NCI-H1930 (cell line): Measurements from ENCODE around the gene C19orf38.
"Not testable (repeated sequence)": the region's sequence is repeated elsewhere in the genome, so short reads cannot be mapped to it uniquely, and the experiment has no call there.

Experiments used
- DNase-seq, 2 experiments: peaks; one replicate each; lab custom pipeline; 2025; lab: John Stamatoyannopoulos, UW

The C19orf38 gene

DNA sequence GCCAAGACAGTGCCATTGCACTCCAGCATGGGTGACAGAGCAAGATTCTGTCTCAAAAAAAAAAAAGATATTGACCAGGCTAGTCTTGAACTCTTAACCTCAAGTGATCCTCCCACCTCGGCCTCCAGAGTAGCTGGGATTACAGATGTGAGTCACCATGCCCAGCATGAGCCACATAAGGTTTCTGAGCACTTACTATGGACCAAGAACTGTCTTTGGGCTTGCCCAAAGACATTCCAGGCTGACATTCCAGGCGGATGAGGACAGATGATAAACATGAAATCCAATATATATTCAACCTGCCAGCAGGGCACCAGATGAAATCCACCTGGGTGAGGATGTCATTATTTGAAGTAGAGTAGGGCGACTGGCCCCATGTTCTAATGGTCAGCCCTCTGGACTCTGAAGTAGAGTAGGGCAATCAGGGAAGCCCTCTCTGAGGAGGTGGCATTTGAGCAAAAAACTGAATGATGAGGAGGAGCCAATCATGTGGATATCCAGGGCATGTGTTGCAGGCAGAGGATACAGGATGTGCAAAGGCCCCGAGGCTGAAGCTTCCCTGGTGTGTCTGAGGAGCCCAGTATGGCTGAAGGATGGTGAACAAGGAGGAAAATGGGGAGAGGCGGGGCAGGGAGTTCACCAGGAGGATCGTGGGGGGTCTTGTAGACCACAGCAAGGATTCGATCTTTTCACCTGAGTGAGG lies 4.0 kb downstream of the C19orf38 start:
- no peak for DNase-seq

DNA sequence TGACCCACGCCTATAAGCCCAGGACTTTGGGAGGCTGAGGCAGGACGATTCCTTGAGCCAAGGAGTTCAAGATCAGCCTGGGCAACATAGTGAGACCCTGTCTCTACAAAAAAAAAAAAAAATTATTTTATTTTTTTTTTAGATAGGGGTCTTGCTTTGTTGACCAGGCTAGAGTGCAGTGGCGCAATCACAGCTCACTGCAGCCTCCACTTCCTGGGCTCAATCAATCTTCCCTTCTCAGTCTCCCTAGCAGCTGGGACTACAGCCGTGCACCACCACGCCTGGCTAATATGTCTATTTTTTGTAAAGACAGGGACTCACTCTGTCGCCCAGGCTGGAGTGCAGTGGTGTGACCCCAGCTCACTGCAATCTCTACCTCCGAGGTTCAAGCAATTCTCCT lies 4.7 kb downstream of the C19orf38 start:
- DNase-seq: no peak

DNA sequence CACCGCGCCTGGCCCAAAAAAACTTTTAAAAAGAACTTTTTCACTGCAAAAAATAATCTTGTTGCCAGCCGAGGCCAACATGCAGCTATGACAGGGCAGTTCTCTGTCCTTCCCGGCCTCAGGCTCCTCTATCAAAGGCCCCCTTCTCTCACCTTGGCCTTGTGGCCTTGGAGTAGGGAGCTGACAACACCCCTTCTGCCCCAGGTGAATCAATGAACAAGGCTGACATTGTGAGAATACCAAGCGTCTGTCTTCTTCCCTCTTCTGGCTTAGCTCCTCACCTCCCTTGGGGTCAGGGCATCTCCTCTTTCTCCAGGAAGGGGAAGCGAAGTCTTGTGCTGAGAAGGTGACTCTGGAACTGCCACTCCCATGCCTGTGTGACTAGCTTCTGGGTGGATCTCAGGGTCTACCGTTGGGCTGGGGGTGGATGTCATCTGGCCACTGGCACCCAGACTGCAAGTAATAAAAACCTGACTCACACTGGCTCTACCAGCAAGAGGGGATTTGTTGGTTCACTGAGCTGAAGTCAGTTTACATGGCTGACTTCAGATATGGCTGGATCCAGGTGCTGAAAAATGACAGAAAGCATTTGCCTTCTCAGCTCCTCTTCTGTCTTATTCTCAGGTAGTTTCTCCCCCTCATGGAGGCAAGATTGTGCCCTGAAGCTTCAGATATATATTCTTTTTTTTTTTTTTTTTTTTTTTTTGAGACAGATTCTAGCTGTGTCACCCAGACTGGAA lies 6.3 kb downstream of the C19orf38 start:
- DNase-seq: no peak

DNA sequence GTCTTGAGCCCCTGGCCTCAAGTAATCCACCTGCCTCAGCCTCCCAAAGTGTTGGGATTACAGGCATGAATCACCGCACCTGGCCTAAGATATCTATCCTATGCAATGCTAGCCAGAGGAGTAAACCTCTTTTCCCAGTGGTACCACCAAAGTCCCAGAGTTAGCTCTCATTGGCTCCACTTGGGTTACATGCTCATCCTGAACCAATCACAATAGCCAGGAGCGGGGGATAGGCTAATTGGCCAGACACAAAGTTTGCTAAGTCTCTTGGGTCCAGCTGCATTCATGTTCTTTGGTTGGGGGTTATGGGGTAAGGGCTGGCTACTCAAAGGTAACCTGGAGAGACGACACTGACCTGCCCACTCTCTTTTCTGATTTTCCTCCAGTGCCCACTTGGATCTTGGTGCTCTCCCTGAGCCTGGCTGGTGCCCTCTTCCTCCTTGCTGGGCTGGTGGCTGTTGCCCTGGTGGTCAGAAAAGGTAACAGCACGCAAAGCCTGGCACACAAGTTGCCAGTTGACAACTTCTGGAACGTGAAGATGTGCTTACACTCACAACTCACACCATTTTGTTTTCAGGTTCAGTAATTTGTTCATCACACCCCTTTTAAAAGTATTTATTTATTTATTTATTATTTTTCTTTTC lies 7.8 kb downstream of the C19orf38 start:
- DNase-seq: no peak

DNA sequence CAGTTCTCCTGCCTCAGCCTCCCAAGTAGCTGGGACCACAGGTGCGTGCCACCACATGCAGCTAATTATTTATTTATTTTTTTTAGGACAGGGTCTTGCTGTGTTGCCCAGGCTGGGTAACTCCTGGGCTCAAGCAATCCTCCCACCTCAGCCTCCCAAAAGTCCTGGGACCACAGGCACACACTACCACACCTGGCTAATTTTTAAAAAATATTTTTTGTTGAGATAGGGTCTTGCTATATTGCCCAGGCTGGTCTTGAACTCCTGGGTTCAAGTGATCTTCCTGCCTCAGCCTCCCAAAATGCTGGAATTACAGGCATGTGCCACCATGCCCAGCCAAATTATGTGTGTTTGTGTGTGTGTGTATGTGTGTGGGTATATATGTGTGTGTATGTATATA lies 8.7 kb downstream of the C19orf38 start:
- not testable (repeated sequence) for DNase-seq

DNA sequence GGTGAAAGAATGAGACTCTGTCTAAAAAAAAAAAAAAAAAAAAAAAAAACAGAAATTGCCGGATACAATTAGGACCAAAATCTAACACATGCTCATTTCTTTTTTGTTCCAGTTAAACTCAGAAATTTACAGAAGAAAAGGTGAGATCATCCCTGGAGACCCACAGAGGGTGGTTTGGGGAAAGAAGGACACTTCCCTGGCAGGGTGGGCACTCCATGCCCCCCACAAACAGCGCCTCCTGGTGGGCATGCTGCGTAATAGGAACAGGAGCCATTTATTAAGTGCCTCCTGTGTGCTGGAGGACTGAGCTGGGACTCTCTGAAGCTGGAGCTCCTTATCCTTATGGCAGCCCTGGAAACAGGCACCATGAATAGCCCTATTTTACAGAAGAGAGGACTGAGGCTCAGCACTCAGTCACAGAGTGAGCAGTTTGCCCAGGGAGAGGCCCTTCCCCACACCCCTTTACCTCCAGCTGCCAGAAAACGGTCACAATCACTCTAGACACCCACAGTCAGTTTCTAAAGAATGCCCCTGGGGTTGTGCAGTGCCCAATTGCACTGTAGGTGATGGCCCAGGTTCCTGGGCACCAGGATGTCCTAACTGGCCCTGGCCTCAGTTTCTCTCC lies 10.1 kb downstream of the C19orf38 start:
- peak in 1 of 2 experiments; percentile 23 for DNase-seq

DNA sequence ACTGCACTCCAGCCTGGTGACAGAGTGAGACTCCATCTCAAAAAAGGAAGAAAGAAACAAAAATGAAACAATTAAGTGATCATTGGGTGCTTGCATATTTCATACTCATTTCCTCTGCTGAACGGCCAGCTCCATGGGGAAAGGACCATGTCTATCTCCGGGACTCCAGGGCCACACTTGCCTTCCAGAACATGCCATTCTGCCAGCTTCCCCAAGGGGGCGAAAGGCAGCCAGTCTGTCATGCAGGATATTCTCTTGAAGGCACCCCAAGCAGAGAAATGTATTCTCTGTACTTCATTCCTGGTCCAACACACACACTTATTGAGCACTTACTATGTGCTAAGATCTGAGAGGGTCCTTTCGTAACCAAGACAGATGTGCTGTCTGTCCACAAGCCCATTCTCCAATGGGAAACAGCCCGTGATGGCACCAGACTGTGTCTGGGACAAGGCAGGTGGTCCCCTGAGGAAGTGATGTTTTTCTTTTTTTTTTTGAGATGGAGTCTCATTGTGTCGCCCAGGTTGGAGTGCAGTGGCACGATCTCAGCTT lies 13.0 kb downstream of the C19orf38 start:
- DNase-seq: no peak

DNA sequence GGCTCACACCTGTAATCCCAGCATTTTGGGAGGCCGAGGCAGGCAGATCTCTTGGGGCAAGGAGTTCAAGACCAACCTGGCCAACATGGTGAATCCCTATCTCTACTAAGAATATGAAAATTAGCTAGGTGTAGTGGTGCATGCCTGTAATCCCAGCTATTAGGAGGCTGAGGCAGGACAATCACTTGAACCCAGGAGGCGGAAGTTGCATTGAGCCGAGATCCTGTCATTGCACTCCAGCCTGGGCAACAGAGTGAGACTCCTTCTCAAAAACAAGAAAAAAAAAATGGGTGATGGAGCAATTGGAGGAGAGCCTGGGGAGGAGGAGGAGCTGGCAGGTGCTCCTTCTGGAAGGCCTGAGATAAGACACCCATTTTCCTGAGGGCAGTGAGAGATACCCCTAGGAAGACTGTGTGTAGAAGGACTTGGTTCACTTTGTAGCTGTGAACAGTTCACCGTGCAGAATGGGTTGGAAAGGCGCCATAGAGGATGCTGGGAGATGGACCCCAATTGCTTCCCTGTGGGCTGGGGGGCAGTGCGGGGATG lies 14.4 kb downstream of the C19orf38 start:
- DNase-seq: no peak

DNA sequence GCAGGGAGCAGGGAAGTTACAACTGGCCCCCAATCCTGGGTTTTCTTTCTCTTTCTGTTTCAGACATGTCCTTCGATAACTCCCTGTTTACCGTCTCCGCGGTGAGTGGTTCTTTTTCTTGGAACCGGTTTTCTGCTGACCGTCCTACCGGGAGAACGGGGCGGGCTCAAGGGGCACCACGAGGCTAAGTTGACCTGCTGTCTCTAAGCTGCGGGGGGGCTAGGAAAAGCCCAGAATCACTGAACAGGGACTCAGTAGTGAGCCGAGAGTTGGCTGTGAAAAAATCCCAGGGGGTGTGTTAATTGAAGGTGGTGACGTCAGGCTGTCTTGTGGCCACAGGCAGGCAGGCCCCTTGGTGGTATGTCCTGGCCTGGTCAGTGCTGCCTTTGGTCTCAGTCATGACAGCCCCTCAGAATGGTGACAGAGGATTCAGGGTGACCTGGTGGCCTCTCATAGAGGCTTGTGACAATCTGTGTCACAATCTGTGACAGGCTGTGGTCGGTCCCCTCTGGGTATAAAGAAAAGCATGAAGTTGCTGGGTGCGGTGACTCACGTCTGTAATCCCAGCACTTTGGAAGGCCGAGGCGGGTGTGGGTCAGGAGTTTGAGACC lies 15.0 kb downstream of the C19orf38 start:
- no peak for DNase-seq

DNA sequence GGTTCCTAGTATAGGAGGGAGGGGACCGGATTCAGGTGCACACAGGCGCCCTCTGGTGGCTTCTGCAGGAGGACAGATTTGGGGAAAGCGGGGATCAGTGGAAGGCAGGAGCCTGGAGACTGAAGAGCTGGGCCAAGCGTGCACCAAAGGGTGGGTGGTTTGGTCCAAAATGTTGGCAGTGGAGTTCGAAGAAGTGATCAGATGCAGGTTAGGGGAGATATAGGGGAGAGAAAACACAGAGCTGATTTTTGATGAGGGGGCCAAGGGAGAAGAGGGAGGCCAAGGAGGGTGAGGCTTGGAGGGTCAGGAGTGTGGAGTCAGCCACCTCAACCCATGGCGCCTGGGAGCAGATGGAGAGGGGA lies 16.3 kb downstream of the C19orf38 start:
- DNase-seq: peak; percentile 41 to 69

DNA sequence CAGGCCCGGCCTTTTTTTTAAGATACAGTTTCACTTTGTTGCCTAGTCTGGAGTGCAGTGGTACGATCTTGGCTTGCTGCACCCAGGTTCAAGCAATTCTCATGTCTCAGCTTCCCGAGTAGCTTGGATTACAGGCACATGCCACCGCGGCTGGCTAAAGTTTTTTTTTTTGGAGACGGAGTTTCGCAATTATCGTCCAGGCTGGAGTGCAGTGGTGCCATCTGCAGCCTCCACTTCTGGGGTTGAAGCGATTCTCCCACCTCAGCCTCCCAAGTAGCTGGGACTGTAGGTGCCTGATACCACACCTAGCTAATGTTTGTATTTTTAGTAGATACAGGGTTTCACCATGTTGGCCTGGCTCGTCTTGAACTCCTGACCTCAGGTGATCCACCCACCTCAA lies 18.3 kb downstream of the C19orf38 start:
- DNase-seq: no peak

DNA sequence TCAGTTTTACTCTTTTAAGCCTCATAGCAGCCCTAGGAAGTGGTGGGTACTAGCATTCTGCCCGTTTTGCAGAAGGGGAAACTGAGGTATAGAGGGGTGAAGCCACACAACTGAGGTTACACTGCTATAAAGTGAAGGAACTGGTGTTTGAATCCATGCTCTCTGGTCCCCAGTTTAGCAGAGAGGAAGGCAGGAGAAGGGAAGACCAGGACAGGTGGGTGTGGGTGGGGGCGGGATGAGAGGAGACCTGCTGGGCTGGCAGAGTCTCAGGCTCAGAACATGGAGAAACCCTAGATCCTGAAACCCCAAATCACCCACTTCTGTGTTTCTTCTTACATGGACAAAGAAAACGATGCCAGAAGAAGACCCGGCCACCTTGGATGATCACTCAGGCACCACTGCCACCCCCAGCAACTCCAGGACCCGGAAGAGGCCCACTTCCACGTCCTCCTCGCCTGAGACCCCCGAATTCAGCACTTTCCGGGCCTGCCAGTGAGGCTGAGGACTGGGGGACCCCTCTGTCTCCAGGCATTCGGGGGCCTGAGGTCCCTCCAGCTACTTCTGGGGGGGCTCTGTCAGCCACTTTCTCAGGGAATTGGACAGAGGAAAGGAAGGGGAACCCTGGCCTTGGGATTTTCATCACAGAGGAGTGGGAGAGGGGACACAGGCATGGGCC lies 20.8 kb downstream of the C19orf38 start:
- no peak for DNase-seq

DNA sequence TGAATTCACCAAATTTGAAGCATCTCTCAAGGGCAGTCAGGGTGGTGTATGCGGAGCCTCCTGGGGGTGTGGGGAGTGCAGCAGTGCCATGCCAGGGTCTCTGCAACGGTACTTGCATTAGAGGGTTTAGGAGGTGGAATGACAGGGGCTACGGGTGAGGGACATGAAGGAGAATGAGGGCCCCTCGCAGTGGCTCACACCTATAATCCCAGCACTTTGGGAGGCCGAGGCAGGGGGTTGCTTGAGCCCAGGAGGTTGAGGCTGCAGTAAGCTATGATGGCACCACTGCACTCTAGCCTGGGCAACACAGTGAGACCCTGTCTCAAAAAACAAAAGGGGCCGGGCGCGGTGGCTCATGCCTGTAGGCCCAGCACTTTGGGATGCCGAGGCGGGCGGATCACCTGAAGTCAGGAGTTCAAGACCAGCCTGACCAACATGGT lies 21.7 kb downstream of the C19orf38 start:
- not testable (repeated sequence) for DNase-seq

DNA sequence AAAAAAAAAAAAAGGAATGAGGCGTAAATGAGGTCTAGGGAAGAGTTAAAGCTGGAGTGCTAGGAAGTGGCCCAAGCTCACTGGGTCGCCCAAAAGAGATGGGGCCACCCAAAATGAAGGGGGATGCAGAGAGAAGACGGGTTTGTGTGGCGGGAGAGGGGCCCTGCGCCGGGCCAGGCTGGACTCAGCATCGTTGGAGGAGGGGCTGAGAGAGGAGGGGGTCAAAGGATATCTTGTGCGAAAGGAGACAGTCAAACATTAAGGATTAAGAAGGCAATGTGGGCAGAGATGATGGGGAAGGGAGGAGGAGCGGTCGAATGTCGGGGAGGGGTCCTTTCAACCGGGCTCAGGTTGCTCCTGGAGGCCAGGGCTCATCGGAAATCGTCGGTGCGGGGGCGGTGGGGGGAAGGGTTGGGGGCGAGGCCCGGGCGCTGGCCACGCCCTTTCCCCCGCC lies 22.3 kb downstream of the C19orf38 start:
- DNase-seq: no peak

DNA sequence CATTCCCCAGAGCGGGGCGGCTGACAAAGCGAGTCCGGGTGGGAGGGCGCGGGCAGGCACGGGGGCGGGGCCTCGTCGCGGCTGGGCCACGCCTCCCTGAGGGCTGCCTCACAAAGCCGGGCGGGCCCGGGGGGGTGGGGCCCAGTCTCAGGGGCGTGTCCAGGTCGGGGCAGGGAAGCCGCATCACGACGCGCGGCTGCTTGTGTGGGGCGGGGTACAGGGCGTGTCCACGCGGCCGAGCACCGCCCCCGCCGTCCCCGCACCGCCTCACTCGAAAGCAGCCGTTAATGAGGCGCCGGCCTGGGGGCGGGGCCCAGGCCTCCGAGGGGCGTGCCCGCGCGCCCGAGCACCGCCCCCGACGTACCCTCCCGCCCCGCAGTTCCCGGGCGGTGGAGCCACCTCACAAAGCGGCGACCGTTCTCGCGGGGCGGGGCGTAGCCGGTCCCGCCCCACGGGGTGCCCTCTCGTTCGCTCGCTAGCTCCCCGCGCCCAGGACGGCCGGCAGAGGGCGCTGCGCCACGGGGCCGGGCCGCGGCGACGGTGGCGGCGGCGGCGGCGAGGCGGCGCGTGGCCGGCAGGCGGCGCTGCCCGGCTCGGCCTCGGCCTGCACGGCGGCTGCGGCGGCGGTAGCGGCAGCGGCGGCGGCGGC lies 22.9 kb downstream of the C19orf38 start, which contains the start of gene CARM1:
Gene CARM1 (plus strand): TSS at position 599 of the 649 bp plus-strand sequence. CDS start 150 bp downstream, outside the sequence.
- DNase-seq: peak; percentile 91 to 98

DNA sequence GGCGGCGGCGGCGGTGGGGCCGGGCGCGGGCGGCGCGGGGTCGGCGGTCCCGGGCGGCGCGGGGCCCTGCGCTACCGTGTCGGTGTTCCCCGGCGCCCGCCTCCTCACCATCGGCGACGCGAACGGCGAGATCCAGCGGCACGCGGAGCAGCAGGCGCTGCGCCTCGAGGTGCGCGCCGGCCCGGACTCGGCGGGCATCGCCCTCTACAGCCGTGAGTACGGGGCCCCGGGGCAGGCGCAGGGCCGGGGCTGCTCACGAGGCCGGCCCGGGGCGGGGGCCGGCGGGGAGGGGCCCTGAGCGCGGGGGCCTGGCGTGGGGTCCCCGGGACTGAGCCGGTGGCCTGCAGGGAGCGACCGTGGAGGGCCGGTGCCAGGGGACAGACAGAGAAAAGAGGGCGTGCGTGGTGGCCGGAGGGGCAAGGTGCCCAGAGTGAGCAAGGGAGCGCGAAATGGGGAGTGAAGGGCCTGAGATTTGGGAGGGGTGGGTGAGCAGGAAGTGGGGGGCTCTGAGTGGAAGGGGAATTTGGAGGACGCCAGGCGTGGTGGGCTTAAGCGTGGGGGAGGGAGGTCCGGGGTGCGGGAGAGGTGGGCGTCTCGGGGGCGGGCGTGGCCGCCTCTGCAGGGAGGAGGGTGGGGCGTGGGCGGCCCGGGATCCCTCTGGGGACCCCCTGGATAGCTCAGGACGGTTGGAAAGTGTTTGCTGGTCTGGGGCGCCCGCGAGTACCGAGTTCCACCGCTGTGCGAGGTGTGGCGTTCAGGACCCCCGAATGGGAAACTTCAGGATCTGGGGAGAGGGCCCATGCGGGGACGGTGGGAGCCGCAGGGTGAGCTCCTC lies 23.7 kb downstream of the C19orf38 start:
- DNase-seq: no peak

DNA sequence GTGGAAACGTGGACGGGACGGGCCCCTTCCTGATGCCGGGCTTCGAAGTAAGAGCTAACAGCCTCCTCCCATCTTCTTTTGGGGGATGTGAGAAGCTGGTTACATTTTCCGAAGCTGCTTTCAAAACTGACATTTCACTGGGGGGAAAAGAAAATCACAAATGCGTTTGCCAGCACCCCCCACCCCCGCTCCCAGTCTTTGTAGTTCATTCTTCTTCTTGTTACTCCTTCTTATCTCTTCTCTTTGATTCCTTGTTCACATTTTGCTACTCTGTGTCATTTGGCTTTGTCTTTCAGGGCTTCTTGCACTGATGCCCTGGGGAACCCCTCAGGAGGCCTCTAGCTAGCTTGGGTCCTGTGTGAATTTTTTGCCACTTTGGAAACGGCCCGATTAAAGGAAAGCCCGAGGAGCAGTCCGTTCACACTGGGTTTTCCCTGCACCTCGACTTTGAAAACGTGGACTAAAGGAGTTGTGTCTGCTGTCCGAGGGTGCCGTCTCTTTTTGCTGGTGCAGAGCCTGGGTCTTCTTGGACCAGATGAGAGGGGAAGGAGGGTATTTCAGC lies 24.4 kb downstream of the C19orf38 start:
- no peak for DNase-seq

DNA sequence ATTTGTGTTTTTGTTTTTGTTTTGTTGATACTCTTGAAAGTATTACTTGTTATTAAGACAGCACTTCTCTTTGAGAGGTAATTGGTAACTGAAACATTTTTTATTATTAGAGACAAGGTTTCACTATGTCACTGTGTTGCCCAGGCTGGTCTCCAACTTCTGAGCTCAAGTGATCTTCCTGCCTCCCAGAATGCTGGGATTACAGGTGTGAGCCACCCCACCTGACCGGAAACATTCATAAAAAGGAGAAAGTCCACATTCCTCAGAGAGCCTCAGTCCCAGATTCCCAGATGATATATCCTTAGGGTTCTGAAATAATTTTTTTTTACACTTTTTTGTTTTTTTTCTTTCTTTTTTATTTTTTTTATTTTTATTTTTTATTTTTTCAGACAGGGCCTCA lies 25.8 kb downstream of the C19orf38 start:
- DNase-seq: no peak
